Cortex of kidney (tissue), 1 donor: ENCODE measurements around the gene HTR1D.

Experiments used
- DNase-seq: peaks from one replicate; lab custom pipeline; 2025; lab: John Stamatoyannopoulos, UW

Gene HTR1D

GRCh38 chr1:23150125-23150524 is 67.2 kb downstream of the HTR1D start:
- DNase-seq: no peak

- DNase-seq: no peak
Observed at GRCh38 chr1:23149114-23149513, 68.2 kb downstream of the HTR1D start.

GRCh38 chr1:23148084-23148483 is 69.2 kb downstream of the HTR1D start:
- no peak for DNase-seq
